Subcutaneous abdominal adipose tissue (tissue), 5 donors: ENCODE measurements around the gene ELF5.

ENCODE experiments used
- H3K27ac ChIP-seq: one replicate; pipeline ENCODE4 v1.7.0; 2013; ENCODE audit warnings: low read depth, mild to moderate bottlenecking, inconsistent platforms, low read length, moderate library complexity
- H3K27me3 ChIP-seq, 5 donors: one replicate each; pipeline ENCODE4 v1.7.0; 2013; ENCODE audit warnings: low read length in 5 of 5, inconsistent platforms in 1 of 5; ENCODE audit not compliant: control insufficient read depth in 5 of 5, insufficient read depth in 4 of 5
- H3K36me3 ChIP-seq, 5 donors: one replicate each; pipeline ENCODE4 v1.7.0; 2013; ENCODE audit warnings: low read length in 5 of 5; ENCODE audit not compliant: control insufficient read depth in 5 of 5, insufficient read depth in 5 of 5
- H3K4me1 ChIP-seq, 5 donors: one replicate each; pipeline ENCODE4 v1.7.0; 2013; ENCODE audit warnings: low read length in 5 of 5, mild to moderate bottlenecking in 3 of 5, moderate library complexity in 1 of 5; ENCODE audit not compliant: control insufficient read depth in 5 of 5, insufficient read depth in 5 of 5
- H3K4me3 ChIP-seq, 5 donors: one replicate each; pipeline ENCODE4 v1.7.0; 2013; ENCODE audit warnings: low read length in 5 of 5, low read depth in 1 of 5
- H3K9ac ChIP-seq, 5 donors: one replicate each; pipeline ENCODE4 v1.7.0; 2013; ENCODE audit warnings: low read length in 5 of 5, mild to moderate bottlenecking in 4 of 5, moderate library complexity in 3 of 5
- H3K9me3 ChIP-seq, 5 donors: one replicate each; pipeline ENCODE4 v1.7.0; 2013; ENCODE audit warnings: low read length in 5 of 5; ENCODE audit not compliant: control insufficient read depth in 5 of 5
- donor health status: healthy.
- donor health status: healthy.
- donor health status: healthy.
- donor health status: healthy.
- donor health status: healthy.

ELF5 gene

DNA sequence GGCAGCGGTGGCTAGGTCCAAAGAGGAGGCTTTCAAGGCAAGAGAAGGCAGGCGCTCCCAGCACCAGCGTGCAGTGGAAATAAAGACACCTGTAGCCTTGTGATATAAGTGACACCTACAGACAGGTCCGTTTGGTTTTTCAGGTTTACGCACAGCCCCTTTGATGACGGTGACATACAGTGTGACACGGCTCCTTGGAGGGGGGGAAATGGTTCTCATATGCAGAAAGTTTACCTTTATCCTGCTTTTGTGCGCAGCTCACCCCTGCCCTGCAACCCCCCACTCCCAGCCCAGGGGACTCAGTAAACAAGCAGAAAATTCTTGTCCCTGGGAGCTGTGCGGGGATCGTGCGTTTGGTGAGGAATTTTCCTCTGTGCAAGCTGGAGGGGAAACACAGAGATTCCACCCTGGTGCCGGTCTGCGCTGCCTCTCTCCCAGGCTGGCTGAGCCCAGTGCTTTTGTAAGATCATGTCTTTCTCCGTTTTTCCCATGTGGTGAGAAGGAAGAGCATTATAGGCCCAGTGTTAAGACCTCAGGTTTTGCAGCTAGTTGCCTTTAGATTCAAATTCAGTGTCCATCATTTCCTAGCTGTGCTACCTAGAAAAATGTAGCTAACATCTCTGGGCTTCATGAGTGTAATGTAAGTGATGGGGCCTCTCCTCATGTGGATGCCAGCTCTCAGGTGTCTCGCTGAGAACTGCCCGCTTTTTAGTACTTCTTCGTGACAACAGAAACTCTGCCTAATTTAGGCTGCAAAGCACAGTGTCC lies at the start of gene ELF5:
Gene ELF5 (minus strand): TSS at position 113 of the 768 bp plus-strand sequence. CDS start 8,045 bp downstream, outside the sequence.
- H3K36me3 ChIP-seq = no peaks in the 10 kb centered on the region
- H3K4me3 ChIP-seq = no peak within 1 kb of the TSS
- H3K4me1 ChIP-seq = peaks cover 0 to 9% (median 0%) of the 10 kb centered on the region in 5 donors
- H3K9ac ChIP-seq = no peak within 1 kb of the TSS
- H3K9me3 ChIP-seq = no peaks in the 10 kb centered on the region
- H3K27ac ChIP-seq = no peak within 1 kb of the TSS
- H3K27me3 ChIP-seq = no peaks in the 10 kb centered on the region

DNA sequence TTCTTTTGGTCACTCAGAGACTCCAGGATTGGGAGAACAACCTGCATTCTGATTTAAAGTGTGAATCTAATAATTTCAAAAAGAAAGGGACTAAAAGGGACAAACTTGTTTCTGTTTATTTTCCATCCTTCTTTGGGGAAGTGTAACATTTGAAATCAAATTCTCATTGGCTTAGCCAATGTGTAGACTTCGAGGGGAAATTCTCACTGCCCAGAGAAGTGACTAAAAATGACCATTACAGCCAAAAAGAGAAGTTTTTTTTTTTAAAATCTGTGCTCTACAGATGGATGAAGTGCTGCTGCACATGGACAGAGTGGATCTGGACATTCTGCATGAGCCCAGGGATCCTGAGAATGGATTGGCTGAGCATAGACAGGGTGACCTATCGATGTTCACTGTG lies 49.4 kb upstream of the ELF5 start:
- Histone ChIP-seq H3K27me3 (peaks cover 0 to 3% (median 0%) of the 10 kb centered on the region in 5 donors), H3K9me3 (no peaks in the 10 kb centered on the region), H3K9ac (no peak overlapping the region), H3K4me3 (no peak overlapping the region), H3K4me1 (peaks cover 0 to 30% (median 21%) of the 10 kb centered on the region in 5 donors), H3K36me3 (no peaks in the 10 kb centered on the region), H3K27ac (no peak overlapping the region)

DNA sequence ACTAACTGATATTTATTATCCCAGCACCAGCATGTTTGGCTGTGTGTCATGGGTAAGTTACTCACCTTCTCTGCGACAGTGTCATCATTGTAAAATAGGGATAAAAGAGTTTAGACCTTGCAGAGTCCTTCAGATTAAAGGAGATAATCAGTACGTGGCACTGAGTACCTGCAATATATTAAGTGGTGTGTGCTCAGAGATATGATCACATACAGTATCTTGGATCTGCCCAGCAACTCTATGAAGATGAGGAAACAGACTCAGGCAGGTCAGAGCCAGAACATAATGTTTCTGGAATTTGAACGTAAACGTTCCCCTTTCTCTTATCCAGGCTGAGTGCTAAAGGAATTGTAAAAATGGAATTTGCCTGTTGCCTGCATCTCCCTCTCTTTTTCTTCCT lies 46.9 kb upstream of the ELF5 start:
- peaks cover 0 to 19% (median 11%) of the 10 kb centered on the region in 5 donors for H3K4me1 ChIP-seq
- H3K4me3 ChIP-seq = no peak overlapping the region
- H3K9ac ChIP-seq = no peak overlapping the region
- no peaks in the 10 kb centered on the region for H3K9me3 ChIP-seq
- H3K36me3 ChIP-seq = no peaks in the 10 kb centered on the region
- H3K27ac ChIP-seq = no peak overlapping the region
- H3K27me3 ChIP-seq = peaks cover 0 to 3% (median 0%) of the 10 kb centered on the region in 5 donors

DNA sequence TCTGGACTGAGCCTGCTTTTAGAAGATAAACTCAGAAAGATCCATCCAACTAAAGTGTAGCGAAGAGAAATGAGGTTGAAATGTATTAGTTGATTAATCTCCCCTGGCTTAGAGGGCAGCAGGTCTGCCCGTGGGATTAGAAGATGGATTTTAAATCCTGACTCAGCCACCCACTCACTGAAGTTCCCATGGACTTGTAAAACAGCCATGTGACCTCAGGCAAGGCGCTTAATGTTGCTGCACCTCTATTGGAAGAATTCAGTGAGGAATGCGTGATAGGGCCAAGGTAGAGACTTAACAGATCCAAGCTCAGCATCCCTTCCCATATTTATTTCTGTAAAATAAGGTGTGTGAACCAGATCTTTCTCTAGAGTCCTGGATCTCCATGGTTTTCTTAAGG lies 45.1 kb upstream of the ELF5 start:
- Histone ChIP-seq H3K4me1 (peaks cover 0 to under 1% (median 0%) of the 10 kb centered on the region in 5 donors), H3K27me3 (peaks cover 0 to 3% (median 0%) of the 10 kb centered on the region in 5 donors), H3K27ac (no peak overlapping the region)

DNA sequence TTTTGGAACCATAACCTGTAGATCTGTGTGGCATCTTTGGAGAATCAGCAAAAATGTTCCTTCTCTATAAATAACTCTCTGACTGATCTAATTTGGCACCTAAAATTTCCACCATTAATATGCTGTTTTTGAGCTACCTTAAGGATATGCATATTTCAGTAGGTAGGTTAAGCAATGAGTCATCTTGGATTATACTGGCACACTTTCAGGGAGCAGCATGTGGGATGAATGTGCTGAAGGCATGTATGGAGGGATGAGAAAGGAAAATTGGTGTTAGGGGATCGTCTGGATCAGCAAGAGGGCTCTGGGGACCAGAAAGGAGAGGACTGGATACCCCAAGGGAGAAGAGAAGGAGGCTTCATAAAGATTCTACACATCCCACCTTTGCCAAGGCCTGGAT lies 44.6 kb upstream of the ELF5 start:
- Histone ChIP-seq H3K9ac (no peak overlapping the region), H3K9me3 (no peaks in the 10 kb centered on the region), H3K27ac (no peak overlapping the region), H3K4me3 (no peak overlapping the region), H3K27me3 (peaks cover 0 to 3% (median 0%) of the 10 kb centered on the region in 5 donors), H3K4me1 (no peaks in the 10 kb centered on the region), H3K36me3 (no peaks in the 10 kb centered on the region)

More for the DNA sequence above, 45.1 kb upstream of the ELF5 start:
- H3K36me3 ChIP-seq = no peaks in the 10 kb centered on the region
- H3K9me3 ChIP-seq = no peaks in the 10 kb centered on the region
- H3K4me3 ChIP-seq = no peak overlapping the region
- H3K9ac ChIP-seq = no peak overlapping the region

DNA sequence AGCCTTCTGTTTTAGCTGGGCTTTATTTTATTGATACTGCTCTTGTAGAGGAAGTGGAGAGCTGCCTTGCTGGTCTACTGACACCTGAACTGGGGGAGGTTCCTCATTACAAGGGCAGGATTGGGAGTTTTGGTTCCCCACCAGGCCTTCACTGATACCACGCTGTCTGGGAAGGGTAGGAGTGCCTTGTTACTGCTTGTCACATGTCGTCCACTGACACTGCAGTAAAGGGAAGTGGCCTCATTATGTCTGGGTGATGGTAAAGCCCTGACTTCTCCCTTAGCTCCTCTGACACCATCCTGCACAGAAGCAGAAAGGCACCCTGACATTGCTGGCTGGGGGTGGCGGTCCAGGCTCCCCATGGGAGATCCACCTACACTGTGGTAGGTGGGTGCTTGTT lies 38.7 kb upstream of the ELF5 start:
- H3K4me1 ChIP-seq = no peaks in the 10 kb centered on the region
- no peaks in the 10 kb centered on the region for H3K9me3 ChIP-seq
- H3K36me3 ChIP-seq = no peaks in the 10 kb centered on the region
- H3K27ac ChIP-seq = no peak overlapping the region
- H3K27me3 ChIP-seq = no peaks in the 10 kb centered on the region
- no peak overlapping the region for H3K4me3 ChIP-seq
- H3K9ac ChIP-seq = no peak overlapping the region

DNA sequence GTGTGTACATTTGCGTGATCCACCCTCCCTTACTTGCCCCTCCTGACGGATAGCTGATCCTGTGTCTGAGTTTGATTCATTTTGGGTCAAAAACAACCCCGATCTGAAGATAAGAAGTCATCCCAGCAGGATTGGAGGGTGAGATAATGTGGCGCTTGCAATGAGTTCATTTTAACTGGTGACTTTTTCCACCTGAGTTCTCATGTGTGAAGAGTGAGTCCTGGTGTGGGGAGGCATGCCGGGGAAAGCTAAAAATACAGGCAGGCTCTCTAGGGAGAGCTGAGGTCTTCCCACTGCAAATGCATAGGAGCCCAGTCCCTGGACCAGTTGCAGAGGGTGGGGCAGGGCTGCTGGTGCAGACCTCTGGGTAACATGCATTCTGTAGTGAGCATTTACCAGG lies 35.7 kb upstream of the ELF5 start:
- Histone ChIP-seq H3K9ac (no peak overlapping the region), H3K4me3 (no peak overlapping the region), H3K27me3 (no peaks in the 10 kb centered on the region), H3K36me3 (no peaks in the 10 kb centered on the region), H3K4me1 (no peaks in the 10 kb centered on the region), H3K9me3 (no peaks in the 10 kb centered on the region), H3K27ac (no peak overlapping the region)

DNA sequence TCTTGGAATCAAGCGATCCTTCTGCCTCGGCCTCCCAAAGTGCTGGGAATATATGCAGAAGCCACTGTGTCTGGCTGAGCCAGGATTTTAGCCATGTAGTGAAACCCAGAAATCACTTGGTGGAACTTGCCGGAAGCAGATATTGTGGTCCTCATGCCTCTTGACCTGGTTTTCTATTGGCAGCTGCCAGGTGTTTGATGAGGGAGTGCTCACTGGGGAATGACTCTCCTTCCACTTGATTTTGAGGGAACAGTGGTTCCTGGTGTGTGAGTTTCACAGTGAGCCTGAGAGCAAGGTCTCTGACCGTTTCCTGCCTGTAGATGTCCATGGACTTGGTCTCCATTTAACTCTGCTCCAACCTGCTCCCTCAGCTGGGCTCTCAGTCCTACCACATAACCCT lies 34.7 kb upstream of the ELF5 start:
- H3K4me1 ChIP-seq = no peaks in the 10 kb centered on the region
- H3K4me3 ChIP-seq = no peak overlapping the region
- no peak overlapping the region for H3K27ac ChIP-seq
- no peaks in the 10 kb centered on the region for H3K36me3 ChIP-seq
- H3K9ac ChIP-seq = no peak overlapping the region
- no peaks in the 10 kb centered on the region for H3K9me3 ChIP-seq
- no peaks in the 10 kb centered on the region for H3K27me3 ChIP-seq

DNA sequence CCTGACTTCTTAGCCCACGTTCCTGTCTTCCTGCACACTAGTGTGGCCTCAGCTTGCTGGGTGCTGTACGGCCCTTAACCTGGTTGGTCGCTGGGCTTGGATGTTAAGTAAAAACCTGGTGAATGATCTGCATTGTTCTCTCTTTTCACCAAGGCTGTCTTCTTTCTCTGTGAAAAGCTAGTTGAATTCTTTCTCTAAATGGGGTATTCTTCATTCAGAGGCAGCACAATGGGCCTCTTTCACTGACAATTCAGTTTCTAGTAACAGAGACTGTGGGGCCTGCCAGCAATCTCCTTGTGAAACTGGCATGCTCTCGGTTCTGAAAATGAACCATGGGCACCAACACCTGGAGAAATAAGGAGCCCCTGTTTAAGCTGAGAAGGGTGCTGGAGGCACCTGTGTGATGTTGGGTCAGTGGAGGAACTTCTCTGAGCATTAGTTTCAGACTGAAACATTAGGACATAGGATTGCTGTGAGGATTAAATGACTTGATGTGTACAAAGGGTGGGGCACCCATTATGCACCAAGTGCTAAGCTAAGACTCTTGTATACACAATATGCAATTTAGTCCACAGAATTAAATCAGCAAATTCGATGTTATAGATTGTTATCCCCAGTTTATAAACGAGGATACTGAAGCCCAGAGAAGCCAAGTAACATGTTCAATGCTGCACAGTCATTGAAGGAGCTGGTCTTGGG lies 33.1 kb upstream of the ELF5 start:
- Histone ChIP-seq H3K27me3 (no peaks in the 10 kb centered on the region), H3K9me3 (no peaks in the 10 kb centered on the region), H3K4me3 (no peak overlapping the region), H3K4me1 (peaks cover 0 to under 1% (median 0%) of the 10 kb centered on the region in 5 donors), H3K36me3 (no peaks in the 10 kb centered on the region), H3K9ac (no peak overlapping the region), H3K27ac (no peak overlapping the region)

DNA sequence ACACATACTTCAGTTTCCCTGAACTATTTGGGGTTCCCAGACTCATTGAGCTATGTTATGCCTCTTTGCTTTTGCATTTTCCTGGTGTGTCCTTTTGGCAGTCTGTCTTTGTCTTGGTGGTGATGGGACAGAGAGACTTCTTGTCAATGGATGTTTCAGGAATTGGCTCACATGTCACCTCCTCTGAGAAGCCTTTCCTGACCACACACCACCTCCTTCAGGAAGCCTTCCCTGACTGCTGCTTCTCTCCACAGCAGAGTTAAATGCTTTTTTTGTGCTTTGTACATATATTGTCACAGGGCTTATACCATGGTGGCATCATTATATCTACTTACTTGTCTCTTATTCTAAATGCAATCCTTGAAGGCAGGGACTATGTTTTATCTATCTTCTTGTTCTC lies 28.5 kb upstream of the ELF5 start:
- Histone ChIP-seq H3K9ac (no peak overlapping the region), H3K9me3 (no peaks in the 10 kb centered on the region), H3K36me3 (no peaks in the 10 kb centered on the region), H3K27me3 (peaks cover 0 to 2% (median 0%) of the 10 kb centered on the region in 5 donors), H3K4me3 (no peak overlapping the region), H3K4me1 (peaks cover 0 to 12% (median 6%) of the 10 kb centered on the region in 5 donors), H3K27ac (no peak overlapping the region)
